ENCODE results near the gene COL12A1.

Gene COL12A1

GRCh38 chr6:75109022-75109421, 96.8 kb downstream of the COL12A1 start:
- FAIRE-seq (no peak), DNase-seq (ENCODE audit: extremely low spot score, insufficient read length, low read depth) (no peak)

GRCh38 chr6:75108333-75108974, 97.4 kb downstream of the COL12A1 start:
- no peak for FAIRE-seq
- no peak for DNase-seq (ENCODE audit: extremely low spot score, insufficient read length, low read depth)

GRCh38 chr6:75107913-75108312, 97.9 kb downstream of the COL12A1 start:
- no peak for DNase-seq (ENCODE audit: extremely low spot score, insufficient read length, low read depth)
- FAIRE-seq: no peak

GRCh38 chr6:75106426-75106825, 99.4 kb downstream of the COL12A1 start:
- DNase-seq (ENCODE audit: extremely low spot score, insufficient read length, low read depth) (no peak), FAIRE-seq (no peak)

- DNase-seq (ENCODE audit: extremely low spot score, insufficient read length, low read depth) (no peak), FAIRE-seq (no peak)
Observed at GRCh38 chr6:75103431-75103830, 102.4 kb downstream of the COL12A1 start.

- no peak for FAIRE-seq
- DNase-seq (ENCODE audit: extremely low spot score, insufficient read length, low read depth): no peak
Observed at GRCh38 chr6:75102301-75102700, 103.6 kb downstream of the COL12A1 start.

GRCh38 chr6:75101896-75102295, 104.0 kb downstream of the COL12A1 start:
- DNase-seq (ENCODE audit: extremely low spot score, insufficient read length, low read depth) (no peak), FAIRE-seq (no peak)

- no peak for DNase-seq (ENCODE audit: extremely low spot score, insufficient read length, low read depth)
- no peak for FAIRE-seq
Observed at GRCh38 chr6:75098709-75099108, 107.1 kb downstream of the COL12A1 start.

GRCh38 chr6:75096966-75097365, 108.9 kb downstream of the COL12A1 start:
- DNase-seq (ENCODE audit: extremely low spot score, insufficient read length, low read depth) (no peak), FAIRE-seq (no peak)

- DNase-seq (ENCODE audit: extremely low spot score, insufficient read length, low read depth) (no peak), FAIRE-seq (no peak)
Observed at GRCh38 chr6:75094614-75095200, 111.1 kb downstream of the COL12A1 start.

GRCh38 chr6:75091467-75092190, 114.2 kb downstream of the COL12A1 start:
- DNase-seq (ENCODE audit: extremely low spot score, insufficient read length, low read depth) (no peak), FAIRE-seq (no peak)

GRCh38 chr6:75090576-75090975, 115.3 kb downstream of the COL12A1 start:
- no peak for FAIRE-seq
- no peak for DNase-seq (ENCODE audit: extremely low spot score, insufficient read length, low read depth)

GRCh38 chr6:75089921-75090320, 115.9 kb downstream of the COL12A1 start:
- FAIRE-seq: no peak

GRCh38 chr6:75089151-75089897, 116.5 kb downstream of the COL12A1 start:
- DNase-seq (ENCODE audit: extremely low spot score, insufficient read length, low read depth) (no peak), FAIRE-seq (no peak)

More at GRCh38 chr6:75089921-75090320, 115.9 kb downstream of the COL12A1 start:
- DNase-seq (ENCODE audit: extremely low spot score, insufficient read length, low read depth): no peak

GRCh38 chr6:75085931-75086635, 119.8 kb downstream of the COL12A1 start:
- FAIRE-seq: no peak
- DNase-seq (ENCODE audit: extremely low spot score, insufficient read length, low read depth): no peak

- FAIRE-seq: no peak
- no peak for DNase-seq (ENCODE audit: extremely low spot score, insufficient read length, low read depth)
Observed at GRCh38 chr6:75084872-75085381, 120.9 kb downstream of the COL12A1 start.

- no peak for DNase-seq (ENCODE audit: extremely low spot score, insufficient read length, low read depth)
- FAIRE-seq: no peak
Observed at GRCh38 chr6:75084018-75084417, 121.8 kb downstream of the COL12A1 start.

- FAIRE-seq (no peak), DNase-seq (ENCODE audit: extremely low spot score, insufficient read length, low read depth) (no peak)
Observed at GRCh38 chr6:75081921-75082320, 123.9 kb downstream of the COL12A1 start.

GRCh38 chr6:75081047-75081446, 124.8 kb downstream of the COL12A1 start:
- DNase-seq (ENCODE audit: extremely low spot score, insufficient read length, low read depth) (no peak), FAIRE-seq (no peak)

GRCh38 chr6:75079589-75079988, 126.3 kb downstream of the COL12A1 start:
- FAIRE-seq (no peak), DNase-seq (ENCODE audit: extremely low spot score, insufficient read length, low read depth) (no peak)
